Measurements from ENCODE around the gene ARHGAP12.
"Not testable (repeated sequence)": the region's sequence is repeated elsewhere in the genome, so short reads cannot be mapped to it uniquely, and the experiment has no call there.

Gene ARHGAP12

DNA sequence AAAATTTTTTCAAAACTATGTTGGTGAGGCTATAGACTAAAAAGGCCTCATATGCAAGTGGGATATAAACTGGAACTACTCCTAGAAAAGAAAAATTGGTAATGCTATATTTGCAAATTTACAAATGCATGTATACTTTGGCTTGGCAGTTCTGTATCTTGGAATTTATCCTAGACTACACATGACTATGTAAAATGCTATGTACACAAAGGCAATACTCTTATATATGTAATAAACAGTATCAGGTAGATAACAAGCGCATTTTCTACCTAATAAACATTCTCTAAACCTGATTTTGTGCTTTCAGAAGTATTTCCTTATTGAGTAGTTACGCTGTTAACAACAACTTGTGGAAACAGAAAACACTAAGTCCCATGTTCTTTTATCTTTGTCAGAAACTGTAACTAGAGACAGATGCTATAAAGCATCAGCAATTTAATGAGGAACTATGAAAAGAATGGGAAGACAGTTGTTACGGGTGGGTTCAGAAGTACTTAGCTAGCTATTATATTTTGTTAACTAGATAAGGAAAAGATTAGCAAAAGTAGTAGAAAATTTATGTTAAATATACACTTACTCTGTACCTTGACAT lies 107.8 kb downstream of the ARHGAP12 start:
- DNase-seq (ENCODE audit: low spot score) = no peak

DNA sequence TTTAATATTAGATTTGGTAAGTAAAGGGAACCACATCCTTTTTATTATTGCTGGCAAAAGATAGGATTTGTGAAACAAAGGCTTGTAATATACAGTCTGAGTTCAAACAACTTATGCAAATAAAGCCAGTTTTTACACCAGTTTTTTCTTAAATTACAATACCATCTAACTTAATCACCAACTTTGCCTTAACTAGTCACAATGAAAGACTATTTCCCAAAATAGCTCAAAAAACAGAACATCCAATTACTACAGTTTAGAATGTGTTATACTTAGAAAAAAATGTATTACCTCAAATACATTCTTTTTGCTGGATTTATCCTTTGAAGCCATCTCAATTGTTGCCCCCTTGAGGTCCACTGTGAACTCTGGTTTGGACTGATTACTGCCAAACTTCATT lies 108.5 kb downstream of the ARHGAP12 start:
- DNase-seq (ENCODE audit: low spot score) = no peak

DNA sequence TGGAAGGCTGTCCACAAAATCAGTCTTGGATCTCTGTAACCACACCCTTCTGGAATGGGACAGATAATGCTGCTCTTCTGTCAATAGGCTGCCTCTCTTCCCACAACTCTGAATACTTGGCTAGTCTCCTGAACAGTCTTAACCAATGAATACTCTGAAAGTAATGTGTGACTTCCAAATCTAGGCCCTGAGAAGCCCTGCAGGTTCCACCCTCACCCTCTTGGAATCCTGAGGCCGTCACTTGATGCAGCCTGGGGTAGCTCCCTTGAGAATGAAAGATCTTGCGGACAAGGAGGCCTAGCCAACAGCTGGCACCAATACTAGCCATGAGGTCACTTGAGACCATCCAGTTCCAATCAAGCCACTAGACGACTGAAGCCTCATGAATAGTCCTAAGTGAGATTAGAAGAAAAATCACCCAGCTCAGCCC lies 109.2 kb downstream of the ARHGAP12 start:
- DNase-seq (ENCODE audit: low spot score) = no peak

DNA sequence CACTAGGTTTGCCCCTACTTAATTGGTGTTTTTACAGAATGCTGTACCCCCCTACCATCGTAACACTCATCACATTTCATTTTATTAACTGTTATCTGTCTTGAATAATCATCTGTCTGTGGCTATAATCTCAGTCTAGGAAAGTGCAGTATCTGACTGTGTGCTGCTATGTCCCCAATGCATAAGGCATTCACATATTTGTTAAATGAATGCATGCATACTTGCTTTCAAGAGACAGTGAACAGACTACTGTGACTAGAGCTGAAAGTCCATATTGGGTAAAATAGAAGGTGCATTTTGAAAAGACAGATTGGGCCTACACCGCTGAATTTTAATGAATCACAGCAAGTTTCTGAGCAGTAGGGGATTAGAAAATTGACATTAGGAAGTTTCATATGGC lies 112.3 kb downstream of the ARHGAP12 start:
- no peak for DNase-seq (ENCODE audit: low spot score)

DNA sequence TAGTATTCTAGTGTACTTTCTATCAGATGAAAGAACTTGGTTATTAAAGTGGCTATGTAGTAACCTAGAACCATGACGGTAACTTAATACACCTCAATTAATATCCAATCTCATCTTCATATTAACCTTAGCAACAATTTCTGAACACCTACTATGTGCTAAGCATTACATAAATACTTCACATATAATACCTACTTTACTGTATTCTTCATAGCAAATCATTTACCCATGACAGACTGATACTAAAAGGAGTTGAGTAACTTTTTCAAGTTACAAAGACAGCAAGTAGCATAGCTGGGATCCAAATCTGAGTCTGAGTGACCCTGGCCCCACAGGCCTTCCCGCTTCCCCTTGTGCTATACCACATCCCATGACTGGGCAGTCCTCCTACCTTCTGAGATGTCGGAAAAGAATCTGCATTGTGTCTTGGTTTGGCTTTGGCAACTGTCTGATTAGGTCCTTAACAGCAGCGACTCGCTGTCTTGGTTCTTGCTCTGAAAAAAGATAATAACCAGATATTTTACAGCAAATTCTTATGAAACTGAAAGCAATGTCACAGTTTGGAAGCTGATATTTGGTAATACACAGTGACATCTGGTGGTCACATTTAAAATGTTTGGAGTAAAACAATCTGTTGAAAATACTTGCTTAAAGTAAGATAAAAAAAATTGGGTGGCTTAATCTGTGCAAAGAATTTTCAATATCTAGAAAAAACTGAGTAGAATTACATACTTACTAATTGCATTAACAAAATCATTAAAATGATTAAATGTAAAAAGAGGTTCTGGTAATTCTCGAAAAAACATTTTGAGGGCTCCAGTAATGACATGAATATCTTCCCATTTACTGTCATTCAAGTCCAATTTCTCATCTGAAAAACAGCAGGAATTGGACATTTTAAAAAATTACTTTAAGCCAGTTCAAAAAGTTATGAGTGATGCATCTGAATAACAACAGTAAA lies 120.1 kb downstream of the ARHGAP12 start:
- DNase-seq (ENCODE audit: low spot score) = peak; percentile 54

DNA sequence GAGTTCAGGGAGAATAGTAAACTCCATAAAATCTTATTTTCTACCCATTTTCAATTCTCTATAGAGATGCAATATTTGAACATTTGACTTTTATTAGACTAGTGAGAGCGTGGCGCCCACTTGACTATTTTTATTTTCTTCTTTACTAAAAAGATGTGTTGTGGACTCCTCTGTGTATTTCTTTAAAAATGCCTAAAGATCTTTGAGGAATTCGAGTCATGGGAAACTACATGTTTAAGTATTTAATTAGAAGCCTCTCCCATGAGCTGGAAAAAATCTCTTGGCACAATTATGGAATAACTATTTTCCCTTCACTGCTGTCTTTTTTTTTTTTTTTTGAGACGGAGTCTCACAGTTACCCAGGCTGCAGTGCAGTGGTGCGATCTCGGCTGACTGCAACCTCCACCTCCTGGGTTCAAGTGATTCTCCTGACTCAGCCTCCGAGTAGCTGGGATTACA lies 124.2 kb downstream of the ARHGAP12 start:
- DNase-seq (ENCODE audit: low spot score) = no peak

DNA sequence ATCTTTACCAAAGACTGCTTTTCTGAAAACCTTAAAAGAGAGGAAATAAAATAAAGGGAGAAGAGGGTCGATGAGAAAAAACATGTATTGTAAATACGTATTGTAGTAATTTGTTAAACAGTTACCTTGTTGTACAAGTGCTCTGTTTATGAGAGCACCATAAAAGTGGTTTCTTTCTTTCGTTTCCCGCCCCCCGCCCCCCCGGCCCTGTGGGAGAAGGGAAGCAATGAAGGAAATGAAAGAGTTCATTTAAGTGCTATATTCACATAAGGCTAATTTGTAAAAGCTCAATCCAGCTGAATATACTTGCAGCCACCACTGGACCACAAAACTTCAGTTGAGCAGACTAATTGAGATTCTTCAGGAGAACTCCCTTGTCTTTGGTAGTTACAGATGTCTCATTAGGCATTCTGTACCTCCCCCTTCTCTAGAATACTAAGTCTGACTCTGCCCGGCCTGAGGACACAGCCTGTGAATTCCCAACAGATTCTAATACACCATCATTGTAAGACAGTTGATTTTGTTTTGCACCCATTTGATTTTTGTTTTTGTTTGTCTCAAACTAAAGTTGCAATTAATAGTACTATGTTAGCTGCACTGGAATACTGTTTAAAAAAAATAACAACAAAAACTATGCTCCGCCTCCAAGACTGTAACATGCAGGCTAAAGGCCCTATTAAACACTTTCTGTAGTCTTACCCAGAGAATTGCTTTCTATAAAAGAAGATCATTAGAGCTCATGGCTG lies 124.9 kb downstream of the ARHGAP12 start:
- DNase-seq (ENCODE audit: low spot score) = no peak

DNA sequence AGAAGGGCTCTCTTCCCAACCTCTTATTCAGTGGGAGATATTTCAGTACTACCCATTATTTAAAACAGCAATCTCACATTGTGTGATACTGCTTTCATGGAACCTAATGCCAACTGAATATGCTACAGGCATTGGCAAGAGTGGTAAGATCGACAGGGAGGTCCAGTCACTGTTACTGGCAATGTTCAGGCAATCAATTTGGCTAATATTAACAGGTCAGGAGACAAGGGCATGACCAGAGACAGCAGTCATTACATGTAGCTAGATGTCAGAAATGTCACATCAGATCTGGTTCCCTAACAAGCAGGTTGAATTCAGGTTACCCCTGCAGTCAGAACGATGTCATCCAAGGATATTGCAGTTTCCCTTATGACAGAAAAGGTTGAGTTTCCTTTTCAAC lies 129.4 kb downstream of the ARHGAP12 start:
- no peak for DNase-seq (ENCODE audit: low spot score)

DNA sequence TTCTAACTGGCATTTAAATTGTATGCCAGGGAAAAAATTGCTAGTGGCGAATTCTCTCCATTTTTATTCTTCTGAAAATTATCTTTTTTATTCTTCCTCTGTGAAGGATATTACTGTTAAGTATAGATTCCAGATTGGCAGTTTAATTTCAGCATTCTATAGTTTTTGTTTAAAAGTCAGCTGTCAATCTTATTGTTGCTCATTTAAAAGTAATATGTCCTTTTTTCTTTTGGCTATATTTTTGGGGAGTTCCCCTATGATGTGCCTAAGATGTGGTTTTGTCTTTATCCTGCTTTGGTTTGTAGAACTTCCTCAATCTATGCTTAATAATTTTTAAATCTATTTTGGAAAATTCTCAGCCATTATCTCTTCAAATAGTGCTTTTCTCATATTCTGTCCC lies 135.9 kb downstream of the ARHGAP12 start:
- no peak for DNase-seq (ENCODE audit: low spot score)

DNA sequence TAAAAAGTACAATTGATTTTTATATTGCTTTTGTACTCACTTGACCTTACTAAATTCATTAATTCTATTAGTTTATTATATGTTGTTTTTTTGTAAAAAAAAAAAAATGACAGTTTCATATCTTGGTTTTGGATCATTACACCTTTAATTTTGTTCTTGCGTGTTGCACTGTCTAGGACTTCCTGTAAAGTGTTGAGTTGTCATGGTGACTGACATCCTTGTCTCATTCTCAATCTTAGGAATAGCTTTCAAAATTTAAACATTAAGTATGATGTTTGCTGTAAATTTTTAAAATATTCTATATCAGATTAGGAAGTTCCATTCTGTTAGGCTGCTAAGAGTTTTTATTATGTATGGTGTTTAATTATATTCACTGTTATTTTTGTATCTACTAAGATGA lies 139.1 kb downstream of the ARHGAP12 start:
- no peak for DNase-seq (ENCODE audit: low spot score)

DNA sequence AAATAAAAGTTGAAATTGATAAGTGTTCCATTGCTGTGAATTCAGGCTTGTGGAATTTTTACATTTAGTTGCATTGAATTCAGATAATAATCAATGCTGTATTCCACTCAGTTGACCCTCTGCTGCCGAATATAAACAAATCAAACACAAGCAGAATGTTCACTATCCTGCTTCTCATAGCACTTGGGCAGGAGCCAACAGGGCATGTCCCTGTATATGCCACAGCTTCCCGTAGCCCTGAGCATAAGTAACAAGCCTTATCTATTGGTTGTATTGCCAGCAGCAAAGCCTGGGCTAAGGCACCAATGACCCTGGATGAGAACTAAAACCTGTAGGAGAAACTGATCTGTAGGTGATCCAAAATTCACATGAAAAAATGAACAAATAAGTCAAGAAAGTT lies 145.9 kb downstream of the ARHGAP12 start:
- no peak for DNase-seq (ENCODE audit: low spot score)

DNA sequence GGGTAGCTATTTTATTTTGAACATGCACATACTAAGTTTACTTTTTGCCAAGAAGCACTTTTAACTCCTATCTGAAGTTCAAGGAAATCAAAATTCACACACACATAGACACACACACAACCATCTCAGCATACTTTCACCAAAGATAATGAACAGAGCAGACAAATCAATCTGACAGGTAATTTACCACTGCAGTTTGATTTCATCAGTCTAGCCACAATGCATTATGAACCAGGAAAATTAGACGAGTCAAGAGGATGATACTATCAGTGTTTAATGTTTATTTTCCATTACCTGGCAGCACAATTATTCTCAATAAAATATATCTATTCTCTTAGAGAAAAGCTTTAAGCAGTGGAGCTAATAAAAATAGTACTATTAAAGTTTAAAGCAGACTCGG lies 147.9 kb downstream of the ARHGAP12 start:
- DNase-seq (ENCODE audit: low spot score) = no peak

DNA sequence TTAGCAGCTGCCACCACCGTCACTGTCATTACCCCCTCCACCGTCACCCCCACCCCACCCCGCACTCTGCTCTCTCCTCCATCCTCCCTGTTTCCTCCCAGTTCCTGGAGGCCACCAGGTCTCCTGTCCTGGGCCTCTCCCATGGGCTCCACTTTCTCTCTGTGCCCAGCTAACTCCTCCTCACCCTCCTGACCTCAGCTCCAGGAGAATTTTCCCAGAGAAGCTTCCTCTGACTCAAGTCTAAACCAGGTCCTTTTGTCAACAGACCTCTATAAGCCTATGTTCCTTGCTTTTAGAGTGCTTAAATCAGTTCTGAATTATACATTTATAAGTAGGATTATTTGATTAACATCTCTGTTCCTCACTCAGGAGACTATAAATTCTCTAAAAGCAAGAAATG lies 150.0 kb downstream of the ARHGAP12 start:
- no peak for DNase-seq (ENCODE audit: low spot score)

DNA sequence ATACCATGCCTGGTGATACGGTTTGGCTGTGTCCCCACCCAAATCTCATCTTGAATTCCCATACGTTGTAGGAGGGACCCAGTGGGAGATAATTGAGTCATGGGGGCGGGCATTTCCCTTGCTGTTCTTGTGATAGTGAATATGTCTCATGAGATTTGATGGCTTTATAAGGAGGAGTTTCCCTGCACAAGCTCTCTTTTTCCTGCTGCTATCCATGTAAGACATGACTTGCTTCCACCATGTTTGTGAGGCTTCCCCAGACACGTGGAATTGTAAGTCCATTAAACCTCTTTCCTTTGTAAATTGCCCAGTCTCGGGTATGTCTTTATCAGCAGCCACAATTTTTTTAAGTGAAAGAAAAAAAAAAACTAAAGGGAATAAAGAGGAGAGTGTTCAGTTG lies 152.5 kb downstream of the ARHGAP12 start:
- no peak for DNase-seq (ENCODE audit: low spot score)

DNA sequence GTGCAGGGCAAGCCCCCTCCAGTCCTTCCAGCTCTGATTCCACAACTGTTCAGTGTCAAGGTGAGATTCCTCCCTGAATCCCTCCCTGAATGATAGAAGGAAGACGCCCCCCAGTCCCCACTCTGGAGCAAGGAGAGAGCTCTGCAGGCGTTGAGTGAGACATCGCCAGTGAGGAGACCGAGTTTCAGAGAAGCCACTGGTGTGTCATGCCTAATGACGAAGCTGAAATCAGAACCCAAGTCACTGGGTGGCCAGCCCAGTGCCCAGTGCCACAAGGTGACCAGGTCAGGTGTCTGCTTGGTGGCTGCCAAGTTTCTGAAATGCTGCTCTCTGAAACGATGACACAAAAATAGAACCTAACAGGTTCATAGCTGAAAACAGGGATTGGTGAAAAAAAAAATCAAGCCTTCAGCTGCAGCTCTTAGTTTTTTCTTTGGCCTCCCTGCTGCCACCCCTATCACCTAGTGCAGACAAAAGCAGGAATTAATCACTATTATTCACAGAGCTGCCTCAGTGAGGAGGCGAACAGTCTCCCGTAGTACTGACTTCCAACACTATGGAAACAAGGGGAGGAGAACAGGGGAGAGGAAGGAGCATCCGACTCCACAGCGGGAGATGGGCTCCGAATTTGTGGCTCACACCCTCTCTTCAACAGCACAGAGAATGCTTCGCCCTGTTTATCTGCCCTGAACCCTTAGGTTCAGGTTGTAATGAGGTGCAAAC lies 153.5 kb downstream of the ARHGAP12 start:
- DNase-seq (ENCODE audit: low spot score) = no peak

DNA sequence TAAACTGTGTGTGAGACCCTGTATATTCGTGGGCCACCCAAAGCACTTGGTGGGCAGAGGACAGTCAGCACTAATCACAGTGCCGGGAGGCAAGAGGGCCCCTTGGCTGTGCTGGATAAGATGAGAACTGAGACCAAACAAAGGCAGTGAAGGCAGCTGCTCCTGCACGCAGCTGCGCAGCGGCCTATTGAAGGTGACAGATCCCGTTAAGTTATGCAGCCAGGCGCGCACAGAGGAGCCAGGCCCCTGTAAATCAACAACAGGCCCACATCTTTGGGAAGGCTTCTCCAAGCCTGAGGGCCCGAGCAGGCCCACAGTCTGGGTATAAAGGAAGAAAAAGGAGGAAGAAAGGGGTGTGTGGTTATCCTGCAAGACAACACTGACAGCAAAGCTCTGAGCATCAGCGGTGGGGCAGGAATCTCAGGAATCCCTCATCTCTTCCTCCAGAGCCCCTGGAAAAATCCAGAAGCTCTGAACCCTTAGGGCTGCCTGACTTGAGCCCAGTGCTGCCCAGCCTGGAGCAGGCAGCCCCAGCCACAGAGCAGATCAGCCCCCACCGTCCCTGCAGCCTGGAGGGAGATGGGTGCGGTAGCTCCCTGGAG lies 154.2 kb downstream of the ARHGAP12 start:
- DNase-seq (ENCODE audit: low spot score) = no peak

DNA sequence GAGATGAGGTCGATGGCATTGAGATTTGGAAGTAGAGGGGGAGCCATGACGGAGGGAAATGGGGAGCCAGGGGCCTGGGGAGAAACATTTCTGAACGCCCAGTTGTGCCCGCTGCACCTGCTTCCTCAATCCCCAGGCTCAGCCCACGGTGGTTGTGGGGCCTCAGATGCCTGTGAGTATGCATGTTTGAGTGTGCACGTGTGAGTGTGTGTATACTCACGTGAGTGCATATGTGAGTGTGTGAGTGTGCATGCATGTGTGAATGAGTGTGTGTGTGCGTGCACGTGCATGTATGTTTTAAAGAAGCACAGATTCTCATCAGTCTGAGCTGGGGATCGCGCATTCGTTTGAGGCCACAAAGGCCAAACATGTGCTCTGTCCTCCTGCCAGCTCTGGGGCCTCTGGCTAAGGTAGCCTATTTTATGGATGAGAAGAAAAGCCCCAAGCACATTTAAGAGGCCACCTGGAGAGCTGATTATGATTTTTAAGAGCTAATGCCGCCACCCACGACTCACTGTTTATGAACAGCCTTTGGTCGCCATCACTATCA lies 154.8 kb downstream of the ARHGAP12 start:
- DNase-seq (ENCODE audit: low spot score) = no peak

DNA sequence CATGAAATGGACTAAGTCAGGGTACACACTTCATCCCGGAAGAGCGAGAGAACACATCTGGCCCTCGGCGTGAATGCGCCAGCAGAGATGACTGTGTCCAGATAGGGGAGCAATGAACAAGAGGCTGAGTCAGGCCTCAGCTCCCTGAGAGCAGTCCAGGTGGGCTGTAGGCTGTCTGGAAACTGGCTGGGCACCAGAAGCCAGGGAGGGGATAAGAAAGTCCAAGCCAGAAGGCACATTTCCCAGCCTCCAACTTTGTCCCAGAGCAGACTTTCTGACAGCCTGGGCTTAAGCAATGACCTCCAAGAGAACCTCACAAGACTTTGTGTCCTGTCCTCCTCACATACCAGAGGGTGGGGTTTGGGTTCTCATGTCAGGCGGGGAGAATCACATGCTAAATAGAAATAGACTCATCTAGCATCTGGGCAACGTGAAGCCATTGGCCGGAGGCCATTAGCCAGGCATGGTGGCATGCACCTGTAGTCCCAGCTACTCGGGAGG lies 157.2 kb downstream of the ARHGAP12 start:
- no peak for DNase-seq (ENCODE audit: low spot score)

DNA sequence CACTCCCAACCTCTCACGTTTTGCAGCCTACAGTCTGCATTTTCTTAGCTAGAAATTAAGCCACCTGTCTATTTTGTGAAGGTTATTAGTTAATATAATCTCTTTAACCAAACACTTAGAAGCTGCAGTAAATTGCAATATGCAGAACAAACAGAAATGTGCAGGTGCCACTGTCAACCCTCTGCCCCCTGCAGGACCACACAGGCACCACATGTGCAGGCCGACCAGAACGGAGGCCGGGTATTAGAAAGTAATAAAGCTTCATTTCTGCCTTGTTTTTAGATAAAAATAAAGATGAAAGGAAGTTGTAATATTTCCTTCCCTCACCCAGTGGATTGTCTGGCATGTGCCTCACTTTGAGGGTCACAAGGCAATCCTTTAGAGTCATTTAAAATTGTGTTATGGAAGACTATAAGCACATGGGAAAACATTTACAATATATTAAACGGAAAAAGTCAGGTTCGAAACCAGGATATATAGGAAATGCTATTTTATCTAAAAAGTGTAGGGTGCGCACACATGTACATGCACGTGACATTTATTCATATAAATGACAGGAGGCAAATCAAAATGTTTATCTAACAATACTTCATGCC lies 158.2 kb downstream of the ARHGAP12 start:
- DNase-seq (ENCODE audit: low spot score) = no peak

DNA sequence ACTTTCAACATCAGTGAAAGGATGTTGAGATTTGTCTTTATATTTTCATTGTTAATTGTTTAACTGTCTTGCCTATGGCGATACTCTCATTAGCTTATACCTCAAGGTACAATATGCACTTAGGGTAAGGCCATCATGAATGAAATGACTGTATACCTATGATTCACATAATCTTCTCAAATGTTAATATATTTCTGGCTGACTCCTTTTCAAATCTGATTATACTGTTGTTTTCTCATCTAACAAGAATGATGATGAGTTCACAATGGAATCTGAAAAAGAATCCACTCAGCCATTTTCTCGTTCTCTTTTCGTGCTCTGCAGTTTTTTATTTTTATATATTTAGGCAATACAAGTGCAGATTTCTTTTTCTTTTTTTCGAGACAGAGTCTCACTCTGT lies 159.1 kb downstream of the ARHGAP12 start:
- no peak for DNase-seq (ENCODE audit: low spot score)

DNA sequence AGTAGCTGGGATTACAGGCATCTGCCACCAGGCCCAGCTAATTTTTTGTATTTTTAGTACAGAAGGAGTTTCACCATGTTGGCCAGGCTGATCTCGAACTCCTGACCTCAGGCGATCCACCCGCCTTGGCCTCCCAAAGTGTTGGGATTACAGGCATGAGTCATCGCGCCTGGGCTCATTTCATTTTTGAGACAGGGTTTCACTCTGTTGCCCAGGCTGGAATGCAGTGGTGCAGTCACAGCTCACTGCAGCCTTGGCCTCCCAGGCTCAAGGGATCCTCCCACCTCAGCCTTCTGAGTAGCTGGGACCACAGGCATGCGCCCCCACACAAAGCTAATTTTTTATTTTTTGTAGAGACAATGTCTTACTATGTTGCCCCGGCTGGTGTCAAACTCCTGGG lies 159.7 kb downstream of the ARHGAP12 start:
- DNase-seq (ENCODE audit: low spot score) = not testable (repeated sequence)

All from hematopoietic multipotent progenitor cell treated with erythropoietin and hydrocortisone succinate and interleukin-3 and kit ligand, for 15 days (in vitro differentiated cells).